Hepatic stellate cell (primary cell): ENCODE data around the gene AKR1B1.

Experiments used
- DNase-seq: peaks from one replicate; pipeline ENCODE4 v3.0.0; 2011; ENCODE audit warnings: low spot score

The AKR1B1 gene

GRCh38 chr7:134419085-134419484 lies 39.8 kb downstream of the AKR1B1 start:
- DNase-seq = no peak

GRCh38 chr7:134415700-134416099 lies 43.2 kb downstream of the AKR1B1 start:
- no peak for DNase-seq

- no peak for DNase-seq
These were observed 44.8 kb downstream of the AKR1B1 start for GRCh38 chr7:134414109-134414508.

GRCh38 chr7:134407311-134407710 lies 51.6 kb downstream of the AKR1B1 start:
- DNase-seq = no peak

- no peak for DNase-seq
These were observed 52.5 kb downstream of the AKR1B1 start for GRCh38 chr7:134406431-134406830.

GRCh38 chr7:134405299-134405698 lies 53.6 kb downstream of the AKR1B1 start:
- DNase-seq = no peak

- DNase-seq = no peak
These were observed 55.8 kb downstream of the AKR1B1 start for GRCh38 chr7:134403062-134403461.

- no peak for DNase-seq
These were observed 58.0 kb downstream of the AKR1B1 start for GRCh38 chr7:134400859-134401258.

GRCh38 chr7:134396031-134396430 lies 62.9 kb downstream of the AKR1B1 start:
- no peak for DNase-seq

GRCh38 chr7:134395604-134396003 lies 63.3 kb downstream of the AKR1B1 start:
- no peak for DNase-seq

- no peak for DNase-seq
These were observed 64.8 kb downstream of the AKR1B1 start for GRCh38 chr7:134394056-134394455.
